Stomach (tissue), 9 donors: ENCODE results near the gene PABPN1. TPM values are rescaled to one million over a fixed set of nuclear protein-coding genes. Genes with fewer than 3 reads are reported as not detected.

Source experiments
- DNase-seq, 2 donors: peaks; one replicate each; pipeline versions ENCODE4 v3.0.0 to v3.0.0-alpha.2; 2013 to 2019
- H3K27ac ChIP-seq, 5 donors: fragments of 200-600 bp in 4 of 5; sonication (generic) in 4 of 5; one replicate each; pipeline ENCODE4 v1.5.1; 2013 to 2019; ENCODE audit warnings: mild to moderate bottlenecking in 1 of 5, moderate library complexity in 1 of 5
- H3K27me3 ChIP-seq, 3 donors: fragments of 200-600 bp; sonication (generic); one replicate each; pipeline ENCODE4 v1.5.1; 2017 to 2019; ENCODE audit warnings: mixed run types in 1 of 3
- H3K36me3 ChIP-seq, 4 donors: fragments of 200-600 bp; sonication (generic); 1 replicate in 3 of 4; 2 replicates in 1 of 4; pipeline ENCODE4 v1.5.1; 2016 to 2019
- H3K4me1 ChIP-seq, 4 donors: fragments of 200-600 bp; sonication (generic); one replicate each; pipeline ENCODE4 v1.5.1; 2016 to 2019
- H3K4me3 ChIP-seq, 4 donors: fragments of 200-600 bp; sonication (generic) in 3 of 4; one replicate each; pipeline ENCODE4 v1.5.1; 2016 to 2019; ENCODE audit warnings: mild to moderate bottlenecking in 1 of 4
- H3K9me3 ChIP-seq, 4 donors: fragments of 200-600 bp; sonication (generic); one replicate each; pipeline ENCODE4 v1.5.1; 2016 to 2019
- CTCF ChIP-seq, 7 experiments: fragments of 450-650 bp in 4 of 7; fragments of 200-600 bp in 3 of 7; sonication (generic) in 3 of 7; IDR thresholded peaks; one replicate each; pipeline ENCODE4 v1.5.1; 2016 to 2019; ENCODE audit warnings: antibody characterized with exemption in 7 of 7, control low read depth in 2 of 7, mild to moderate bottlenecking in 1 of 7
- EP300 ChIP-seq: sonication (generic); formaldehyde crosslinking; IDR thresholded peaks from one replicate; pipeline ENCODE4 v1.6.1; 2017; ENCODE audit warnings: antibody characterized with exemption
- POLR2A ChIP-seq, 4 donors: fragments of 450-650 bp; IDR thresholded peaks; one replicate each; pipeline ENCODE4 v1.6.1; 2016; ENCODE audit warnings: antibody characterized with exemption in 4 of 4, control low read depth in 2 of 4, mild to moderate bottlenecking in 1 of 4, moderate library complexity in 1 of 4
- POLR2AphosphoS5 ChIP-seq, 3 donors: sonication (generic); formaldehyde crosslinking; IDR thresholded peaks; one replicate each; pipeline ENCODE4 v1.6.1; 2016; ENCODE audit warnings: antibody characterized with exemption in 3 of 3
- WGBS, 5 donors: extraction: QIAGEN DNeasy Blood & Tissue Kit in 3 of 5; methylation state at CpG; one replicate each; pipeline versions ENCODE4 v1.1.5 to v1.1.7; 2013 to 2018; 5-methylcytosine and 5-hydroxymethylcytosine counted together
- intact Hi-C: fragments of 100-400 bp; cut with DNase I; formaldehyde crosslinking; loops from one replicate; pipeline ENCODE4 v1.15.1; 2023; ENCODE audit warnings: low total_unique reads
- polyA plus RNA-seq, 3 donors: library from polyadenylated mRNA; stranded (reverse); fragments of 200-250 nt; gene quantifications; one replicate each; pipeline ENCODE4 v1.2.3, GENCODE V29; 2013
- total RNA-seq, 5 donors: library from RNA; depleted of rRNA; stranded (reverse); fragments of >200 nt; gene quantifications; one replicate each; pipeline versions ENCODE4 v1.1.0 to v1.2.3, GENCODE V29; 2014 to 2016
- donor health status: healthy with polysubstance abuse.
- donor health status: Bipolar disorder and iron deficiency.
- donor health status: healthy.

PABPN1 gene
- total and polyA plus RNA-seq, 8 donors, result 24.5 to 190 (median 130) TPM

DNA sequence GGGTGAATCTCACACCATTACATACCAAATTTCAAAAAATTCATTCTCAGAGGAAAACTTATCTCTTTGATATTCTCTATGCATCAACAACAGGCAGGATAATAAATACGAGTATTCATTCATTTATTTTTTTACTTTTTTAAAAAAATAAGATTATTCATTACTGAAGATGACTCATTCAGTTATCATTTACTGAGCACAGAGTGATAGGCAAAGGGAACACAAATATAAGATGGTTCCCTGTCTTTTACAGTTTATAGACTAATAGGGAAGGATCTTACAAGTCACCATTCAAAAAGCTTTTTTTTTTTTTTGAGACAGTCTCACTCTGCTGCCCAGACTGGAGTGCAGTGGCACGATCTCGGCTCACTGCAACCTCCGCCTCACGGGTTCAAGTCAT, 5.0 kb upstream of the PABPN1 start:
- DNase-seq, result no peak
- intact Hi-C loops, result no loop called here
- H3K9me3 ChIP-seq, result no peaks in the 10 kb centered on the region
- H3K27me3 ChIP-seq, result no peaks in the 10 kb centered on the region
- TF ChIP-seq POLR2A (IDR thresholded peaks at IDR 0.05) (no peak), POLR2AphosphoS5 (IDR thresholded peaks at IDR 0.05) (no peak), CTCF (IDR thresholded peaks at IDR 0.05) (no peak), EP300 (no peak)
- peaks cover 0 to 35% (median 21%) of the 10 kb centered on the region in 4 donors for H3K36me3 ChIP-seq
- H3K27ac ChIP-seq, result no peak overlapping the region
- no peak overlapping the region for H3K4me3 ChIP-seq
- WGBS, 5 donors, result 83 to 89% (median 86%) methylated on average over 5 of the region's 5 CpGs
- H3K4me1 ChIP-seq, result peaks cover 5 to 10% (median 8%) of the 10 kb centered on the region in 4 donors

GRCh38 chr14:23319746-23320583, 1.3 kb upstream of the PABPN1 start:
- no peak for DNase-seq
- intact Hi-C loops, result loop anchor here (10.0 kb wide), 2 partner anchors 145 to 245 kb away; partner anchors contain the start of genes AP1G2 and NGDN
- Histone ChIP-seq H3K27me3 (no peaks in the 10 kb centered on the region), H3K4me3 (peak overlapping the region; percentile 37 to 41 (median 38)), H3K27ac (peak overlapping the region; percentile 89 to 100 (median 95)), H3K9me3 (no peaks in the 10 kb centered on the region), H3K4me1 (peaks cover 19 to 36% (median 29%) of the 10 kb centered on the region in 4 donors), H3K36me3 (peaks cover 22 to 36% (median 32%) of the 10 kb centered on the region in 4 donors)
- TF ChIP-seq EP300 (no peak), POLR2A (IDR thresholded peaks at IDR 0.05) (no peak), POLR2AphosphoS5 (IDR thresholded peaks at IDR 0.05) (no peak), CTCF (IDR thresholded peaks at IDR 0.05) (no peak)
- WGBS, 5 donors, result 88 to 93% (median 91%) methylated on average over 17 of the region's 17 CpGs

DNA sequence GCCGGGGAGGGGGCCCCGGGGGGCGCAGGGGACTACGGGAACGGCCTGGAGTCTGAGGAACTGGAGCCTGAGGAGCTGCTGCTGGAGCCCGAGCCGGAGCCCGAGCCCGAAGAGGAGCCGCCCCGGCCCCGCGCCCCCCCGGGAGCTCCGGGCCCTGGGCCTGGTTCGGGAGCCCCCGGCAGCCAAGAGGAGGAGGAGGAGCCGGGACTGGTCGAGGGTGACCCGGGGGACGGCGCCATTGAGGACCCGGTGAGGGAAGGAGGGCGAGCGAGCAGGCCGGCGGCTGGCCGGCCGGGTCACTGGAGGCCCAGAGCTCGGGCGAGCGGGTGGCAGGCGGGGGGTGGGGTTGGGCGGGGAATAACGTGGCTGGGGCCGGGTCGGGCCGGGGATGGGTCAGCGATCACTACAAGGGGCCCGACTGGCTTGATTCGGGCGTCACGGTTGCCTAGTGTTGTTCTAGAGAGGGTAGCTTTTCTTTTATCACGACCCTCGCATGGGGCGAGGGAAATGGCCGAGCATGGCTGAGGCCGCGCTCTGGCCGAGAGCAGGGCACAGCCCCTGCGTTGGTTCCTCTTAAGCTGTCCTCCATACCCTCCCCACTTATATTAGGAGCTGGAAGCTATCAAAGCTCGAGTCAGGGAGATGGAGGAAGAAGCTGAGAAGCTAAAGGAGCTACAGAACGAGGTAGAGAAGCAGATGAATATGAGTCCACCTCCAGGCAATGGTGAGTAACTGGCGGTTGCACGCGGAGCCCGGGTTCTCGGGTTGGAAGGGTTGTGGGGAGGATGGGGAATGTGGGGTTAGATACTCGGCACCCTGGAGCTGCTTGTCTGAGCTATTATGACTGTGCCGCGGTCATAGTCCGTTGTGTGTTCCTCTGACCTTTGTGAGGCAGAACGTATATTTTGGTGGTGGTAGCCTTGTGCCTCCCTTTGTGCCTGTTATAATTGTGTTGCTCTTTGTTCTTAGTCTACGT, 603 bp downstream of the PABPN1 start:
- WGBS, 5 donors, result 0 to 1% (median 1%) methylated on average over 31 to 64 of the region's 64 CpGs
- TF ChIP-seq POLR2AphosphoS5 (IDR thresholded peaks at IDR 0.05) (peak in 1 of 3 donors; percentile 4), CTCF (IDR thresholded peaks at IDR 0.05) (no peak)
- H3K9me3 ChIP-seq, result no peaks in the 10 kb centered on the region
- peak overlapping the region; percentile 90 to 96 (median 92) for H3K4me3 ChIP-seq
- H3K36me3 ChIP-seq, result peaks cover 27 to 45% (median 42%) of the 10 kb centered on the region in 4 donors
- peaks cover 19 to 36% (median 29%) of the 10 kb centered on the region in 4 donors for H3K4me1 ChIP-seq
- H3K27me3 ChIP-seq, result no peaks in the 10 kb centered on the region
- intact Hi-C loops, result loop anchor here (10.0 kb wide), 2 partner anchors 143 to 243 kb away; partner anchors contain the start of genes AP1G2 and NGDN
- DNase-seq, result peak; percentile 52 to 66
- peak overlapping the region; percentile 96 to 100 (median 98) for H3K27ac ChIP-seq
